K562 (cell line): ENCODE results near the gene PHKG1.

ENCODE experiments used
- CTCF ChIP-seq, 3 experiments: IDR thresholded peaks in 2 of 3; conservative IDR thresholded peaks in 1 of 3; 2 replicates each; pipeline ENCODE4 v1.5.1; 2011 to 2012; ENCODE audit warnings: low read length in 3 of 3, mild to moderate bottlenecking in 3 of 3, control low read depth in 2 of 3, improper control_type of control experiment in 1 of 3, inconsistent platforms in 1 of 3, low read depth in 1 of 3, mixed read lengths in 1 of 3, moderate library complexity in 1 of 3; ENCODE audit not compliant: insufficient read depth in 2 of 3
- MITF ChIP-seq: IDR thresholded peaks from 2 replicates; pipeline ENCODE4 v1.6.1; 2014; ENCODE audit warnings: antibody characterized with exemption
- MYC ChIP-seq, 2 experiments: fragments of 250-450 bp in 1 of 2; sonication (Bioruptor Pico) in 1 of 2; IDR thresholded peaks; 2 replicates each; pipeline versions ENCODE4 v1.5.1 to v1.6.1; 2012 to 2021; ENCODE audit warnings: low read depth in 2 of 2, borderline replicate concordance in 1 of 2, improper control_type of control experiment in 1 of 2, low read length in 1 of 2, mild to moderate bottlenecking in 1 of 2, moderate library complexity in 1 of 2
- SP2 ChIP-seq: IDR thresholded peaks from 2 replicates; pipeline ENCODE4 v1.6.1; 2011; ENCODE audit warnings: mild to moderate bottlenecking, low read depth, low read length, moderate library complexity; ENCODE audit not compliant: poor library complexity, severe bottlenecking; ENCODE audit errors: extremely low read depth
- TRIM28 ChIP-seq: fragments of 450-650 bp; IDR thresholded peaks from 2 replicates; pipeline ENCODE4 v1.6.1; 2017
- ZNF239 ChIP-seq: fragments of 250-450 bp; sonication (Bioruptor Pico); IDR thresholded peaks from 2 replicates; pipeline ENCODE4 v1.4.0; 2020; ENCODE audit warnings: mild to moderate bottlenecking

GRCh38 chr7:56081626-56082340 is 11.0 kb downstream of the PHKG1 start:
- TF ChIP-seq CTCF (IDR thresholded peaks at IDR 0.05 in 2 of 3, conservative IDR thresholded peaks at IDR 0.05 in 1 of 3; ENCODE audit: insufficient read depth in 2 of 3, low read depth in 1 of 3, low read length in 3 of 3) (no peak), ZNF239 (no peak), MITF (no peak), SP2 (no peak), MYC (IDR thresholded peaks at IDR 0.05; ENCODE audit: low read depth, low read length) (no peak), MYC (CRISPR knock-in tag; IDR thresholded peaks at IDR 0.05; ENCODE audit: borderline replicate concordance, low read depth) (no peak), TRIM28 (no peak)
